Activated naive CD8-positive, alpha-beta T cell (primary cell): ENCODE measurements around the gene CTNND2.

Experiments
- H3K27ac Mint-ChIP-seq: one replicate; pipeline ENCODE4 v1.8.0; 2021; ENCODE audit warnings: mixed read lengths
- H3K27me3 Mint-ChIP-seq: one replicate; pipeline ENCODE4 v1.8.0; 2021; ENCODE audit warnings: mixed read lengths
- H3K36me3 Mint-ChIP-seq: one replicate; pipeline ENCODE4 v1.8.0; 2021; ENCODE audit warnings: mixed read lengths
- H3K4me1 Mint-ChIP-seq: one replicate; pipeline ENCODE4 v1.8.0; 2021; ENCODE audit warnings: low read depth, mixed read lengths
- H3K4me3 Mint-ChIP-seq: one replicate; pipeline ENCODE4 v1.8.0; 2021; ENCODE audit warnings: mild to moderate bottlenecking, mixed read lengths
- H3K9me3 Mint-ChIP-seq: one replicate; pipeline ENCODE4 v1.8.0; 2021; ENCODE audit warnings: low read depth, mixed read lengths

The CTNND2 gene

DNA sequence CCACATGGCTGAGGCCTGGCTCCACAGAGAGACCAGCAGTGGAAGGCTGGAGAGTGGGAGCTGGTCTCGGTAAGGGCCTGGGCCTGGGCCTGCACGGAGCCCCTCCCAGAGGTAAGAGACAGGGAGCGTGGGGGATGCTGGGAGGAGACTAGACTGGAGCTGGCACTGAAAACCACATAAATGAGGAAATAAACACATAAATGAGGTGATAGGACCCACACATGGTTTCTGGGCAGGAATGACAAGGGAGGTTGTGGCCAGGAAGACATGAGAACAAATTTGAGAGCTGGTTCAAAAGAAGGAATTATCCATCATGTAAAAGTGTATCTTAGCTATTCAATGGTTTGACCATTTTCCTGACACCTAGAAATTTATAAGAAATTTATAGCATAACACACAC is 691.5 kb downstream of the CTNND2 start:
- Mint-ChIP-seq H3K9me3 (no peaks in the 10 kb centered on the region), H3K4me3 (no peak overlapping the region), H3K27ac (no peak overlapping the region), H3K36me3 (no peaks in the 10 kb centered on the region), H3K27me3 (no peaks in the 10 kb centered on the region), H3K4me1 (no peaks in the 10 kb centered on the region)

DNA sequence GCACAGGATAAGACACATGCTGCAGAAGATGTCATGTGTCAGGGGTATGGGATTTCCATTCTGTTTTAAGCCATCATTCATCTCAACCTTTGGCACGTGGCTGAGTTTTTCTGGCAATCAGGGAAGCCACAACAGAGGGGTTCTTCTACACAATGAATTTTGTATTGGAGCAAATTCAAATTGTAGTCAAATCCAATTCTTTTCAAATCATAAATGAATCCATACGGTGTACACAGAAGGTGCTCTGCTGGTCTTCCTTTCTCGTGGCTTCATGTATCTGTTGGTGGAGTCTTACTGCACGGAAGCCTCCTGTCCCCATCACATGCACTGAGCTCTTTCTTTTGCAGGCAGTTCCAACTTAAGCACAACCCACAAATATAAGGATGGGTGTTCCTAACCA is 706.5 kb downstream of the CTNND2 start:
- H3K36me3 Mint-ChIP-seq, result no peaks in the 10 kb centered on the region
- no peak overlapping the region for H3K4me3 Mint-ChIP-seq
- H3K9me3 Mint-ChIP-seq, result no peaks in the 10 kb centered on the region
- no peak overlapping the region for H3K27ac Mint-ChIP-seq
- no peaks in the 10 kb centered on the region for H3K4me1 Mint-ChIP-seq
- peaks cover 2% of the 10 kb centered on the region for H3K27me3 Mint-ChIP-seq

DNA sequence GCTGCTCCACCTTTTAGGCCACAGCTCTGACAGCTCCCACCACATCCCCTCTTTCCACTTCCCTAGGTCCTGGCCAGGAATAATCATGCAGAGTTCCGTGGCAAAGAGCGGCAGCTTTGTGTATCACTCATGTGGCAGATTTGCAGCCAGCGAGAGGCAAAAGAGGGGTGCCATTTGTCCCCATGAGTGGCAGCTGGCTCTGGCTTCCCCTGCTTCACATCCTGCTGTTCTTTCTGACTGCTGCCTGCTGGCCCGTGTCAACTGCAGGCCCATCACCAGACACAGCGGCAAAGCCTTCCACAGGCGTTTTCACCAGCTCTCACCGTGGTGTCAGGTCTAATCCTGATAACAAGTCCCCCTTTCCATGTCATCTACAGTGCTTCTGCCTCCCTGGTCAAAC is 712.6 kb downstream of the CTNND2 start:
- no peaks in the 10 kb centered on the region for H3K36me3 Mint-ChIP-seq
- H3K4me1 Mint-ChIP-seq, result no peaks in the 10 kb centered on the region
- H3K4me3 Mint-ChIP-seq, result no peak overlapping the region
- peaks cover 2% of the 10 kb centered on the region for H3K27me3 Mint-ChIP-seq
- no peaks in the 10 kb centered on the region for H3K9me3 Mint-ChIP-seq
- H3K27ac Mint-ChIP-seq, result no peak overlapping the region

DNA sequence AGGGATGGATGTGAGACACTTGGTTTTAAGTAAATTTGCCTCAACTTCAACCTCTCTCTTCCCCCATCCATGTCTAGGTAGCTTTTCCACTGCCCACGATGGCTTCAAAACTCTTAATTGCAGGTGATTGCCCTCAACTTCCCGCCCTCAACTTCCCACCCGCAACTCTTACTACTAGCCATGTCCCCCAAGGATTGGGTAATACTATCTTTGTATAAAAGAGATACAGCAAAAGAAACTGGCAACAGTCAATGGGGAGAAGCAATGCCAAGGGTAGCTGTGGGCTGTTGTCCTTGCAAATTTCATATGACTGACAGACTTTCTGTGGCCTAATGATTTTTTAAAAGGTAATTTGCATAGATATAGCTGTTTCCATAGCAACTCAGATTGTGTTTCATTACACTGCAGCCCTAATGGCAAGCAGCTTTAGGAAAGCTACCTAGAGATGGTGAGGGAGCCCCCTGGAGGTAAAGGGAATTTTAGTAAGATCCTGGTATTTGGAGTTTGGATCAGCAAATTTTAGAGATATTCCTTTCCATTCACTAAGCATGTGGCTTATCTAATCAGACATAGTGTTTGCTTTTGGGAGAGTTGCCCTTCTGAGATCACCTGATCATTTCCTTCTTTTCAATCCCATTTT is 721.7 kb downstream of the CTNND2 start:
- H3K27me3 Mint-ChIP-seq, result peaks cover 3% of the 10 kb centered on the region
- no peak overlapping the region for H3K27ac Mint-ChIP-seq
- no peaks in the 10 kb centered on the region for H3K4me1 Mint-ChIP-seq
- H3K36me3 Mint-ChIP-seq, result no peaks in the 10 kb centered on the region
- H3K9me3 Mint-ChIP-seq, result no peaks in the 10 kb centered on the region
- no peak overlapping the region for H3K4me3 Mint-ChIP-seq

- Mint-ChIP-seq H3K27me3 (peaks cover 3% of the 10 kb centered on the region), H3K27ac (no peak overlapping the region)
These were observed 722.3 kb downstream of the CTNND2 start for GRCh38 chr5:11181940-11182339.

GRCh38 chr5:11180890-11181289 is 723.4 kb downstream of the CTNND2 start:
- Mint-ChIP-seq H3K27me3 (peaks cover 6% of the 10 kb centered on the region), H3K4me1 (no peaks in the 10 kb centered on the region), H3K36me3 (no peaks in the 10 kb centered on the region), H3K9me3 (no peaks in the 10 kb centered on the region), H3K4me3 (no peak overlapping the region), H3K27ac (no peak overlapping the region)

More at GRCh38 chr5:11181940-11182339, 722.3 kb downstream of the CTNND2 start:
- Mint-ChIP-seq H3K4me1 (no peaks in the 10 kb centered on the region), H3K36me3 (no peaks in the 10 kb centered on the region), H3K9me3 (no peaks in the 10 kb centered on the region), H3K4me3 (no peak overlapping the region)

- no peak overlapping the region for H3K4me3 Mint-ChIP-seq
- H3K4me1 Mint-ChIP-seq, result no peaks in the 10 kb centered on the region
- H3K27ac Mint-ChIP-seq, result peak overlapping the region; percentile 22
- peaks cover 6% of the 10 kb centered on the region for H3K27me3 Mint-ChIP-seq
- no peaks in the 10 kb centered on the region for H3K9me3 Mint-ChIP-seq
- no peaks in the 10 kb centered on the region for H3K36me3 Mint-ChIP-seq
These were observed 726.1 kb downstream of the CTNND2 start for GRCh38 chr5:11177999-11178711.

DNA sequence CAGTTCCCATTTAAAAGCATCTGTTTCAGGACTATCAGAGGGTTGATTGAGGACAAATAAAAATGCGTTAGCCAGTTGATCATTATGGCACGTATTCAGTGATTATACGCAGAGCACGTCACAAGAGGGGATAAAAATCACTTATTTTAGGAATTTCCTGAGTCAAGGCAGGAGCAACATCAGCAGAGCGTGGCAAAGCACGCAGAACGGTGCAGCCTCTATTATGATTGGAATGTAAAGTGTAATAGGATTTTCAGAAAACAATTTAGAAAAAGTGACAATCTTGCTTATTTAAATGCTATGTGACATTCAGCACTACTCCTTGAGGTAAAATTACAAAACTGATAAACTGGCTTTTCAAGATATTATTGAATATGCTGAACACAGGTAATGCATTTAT is 729.7 kb downstream of the CTNND2 start:
- Mint-ChIP-seq H3K9me3 (no peaks in the 10 kb centered on the region), H3K27me3 (peaks cover 7% of the 10 kb centered on the region), H3K27ac (no peak overlapping the region), H3K4me3 (no peak overlapping the region), H3K36me3 (no peaks in the 10 kb centered on the region), H3K4me1 (peaks cover 5% of the 10 kb centered on the region)

DNA sequence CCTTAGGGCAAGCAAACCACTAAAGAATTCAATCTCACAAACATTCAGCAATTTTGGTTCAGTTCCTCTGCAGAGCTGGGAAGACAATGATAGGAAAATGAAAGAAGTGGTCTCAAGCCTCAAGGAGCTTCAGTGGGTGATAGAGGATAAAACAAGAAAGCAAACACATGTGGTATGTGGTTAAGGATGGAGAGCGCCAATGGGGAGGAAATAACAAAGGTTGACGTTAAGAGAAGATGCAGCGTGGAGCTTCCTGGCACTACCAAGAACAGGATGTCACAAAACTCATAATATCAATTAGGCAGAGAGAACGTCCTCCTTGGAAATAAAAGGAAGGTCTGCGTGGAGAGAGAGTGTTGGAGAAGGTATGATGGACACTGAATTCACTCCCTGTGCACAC is 731.8 kb downstream of the CTNND2 start:
- Mint-ChIP-seq H3K4me1 (peaks cover 5% of the 10 kb centered on the region), H3K9me3 (no peaks in the 10 kb centered on the region), H3K27me3 (peaks cover 7% of the 10 kb centered on the region), H3K27ac (no peak overlapping the region), H3K4me3 (no peak overlapping the region), H3K36me3 (no peaks in the 10 kb centered on the region)

DNA sequence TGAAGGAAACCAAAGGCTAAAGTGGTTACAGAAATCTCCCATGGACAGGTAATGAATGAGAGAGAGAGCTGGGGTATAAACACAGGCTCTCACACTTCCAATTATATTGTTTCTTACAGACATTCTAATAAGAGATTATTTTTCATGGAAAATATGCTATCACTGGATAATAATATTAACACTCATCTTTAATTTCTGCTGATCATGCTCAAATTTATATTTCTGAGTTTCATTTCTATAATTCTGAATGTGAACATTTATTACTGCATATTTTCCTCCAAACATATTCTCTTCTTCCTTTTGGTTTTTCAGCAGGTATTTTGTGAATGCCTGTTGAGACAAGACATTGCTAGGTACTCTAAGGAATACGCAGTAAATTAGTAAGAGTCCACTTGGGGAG is 733.0 kb downstream of the CTNND2 start:
- no peaks in the 10 kb centered on the region for H3K9me3 Mint-ChIP-seq
- H3K4me1 Mint-ChIP-seq, result peaks cover 5% of the 10 kb centered on the region
- H3K4me3 Mint-ChIP-seq, result no peak overlapping the region
- peaks cover 4% of the 10 kb centered on the region for H3K27me3 Mint-ChIP-seq
- no peaks in the 10 kb centered on the region for H3K36me3 Mint-ChIP-seq
- no peak overlapping the region for H3K27ac Mint-ChIP-seq

DNA sequence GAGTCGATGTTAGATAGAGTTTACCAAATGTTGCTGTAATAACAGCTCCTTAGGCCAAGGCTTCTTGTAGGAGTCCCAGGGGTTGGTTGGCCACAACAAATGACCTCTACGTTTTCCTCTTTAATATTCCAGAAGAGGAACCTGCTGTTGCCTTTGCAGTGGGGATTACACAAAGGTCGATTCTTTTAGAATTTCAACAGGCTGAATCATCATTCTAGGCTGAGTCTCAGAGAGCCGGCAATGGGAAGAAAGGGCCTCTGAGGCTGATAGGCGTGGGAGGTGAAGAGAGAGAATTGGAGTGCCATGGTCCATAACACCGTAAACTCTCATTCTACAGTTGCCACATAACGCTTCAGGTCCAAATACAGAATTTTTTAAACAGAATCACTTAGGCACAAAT is 737.3 kb downstream of the CTNND2 start:
- Mint-ChIP-seq H3K4me3 (no peak overlapping the region), H3K27ac (no peak overlapping the region), H3K27me3 (no peaks in the 10 kb centered on the region), H3K36me3 (no peaks in the 10 kb centered on the region), H3K9me3 (no peaks in the 10 kb centered on the region), H3K4me1 (no peaks in the 10 kb centered on the region)

- H3K27ac Mint-ChIP-seq, result no peak overlapping the region
- no peak overlapping the region for H3K4me3 Mint-ChIP-seq
- no peaks in the 10 kb centered on the region for H3K36me3 Mint-ChIP-seq
- H3K9me3 Mint-ChIP-seq, result no peaks in the 10 kb centered on the region
- no peaks in the 10 kb centered on the region for H3K4me1 Mint-ChIP-seq
- H3K27me3 Mint-ChIP-seq, result peaks cover 2% of the 10 kb centered on the region
These were observed 739.5 kb downstream of the CTNND2 start for GRCh38 chr5:11164531-11165294.

- H3K9me3 Mint-ChIP-seq, result no peaks in the 10 kb centered on the region
- no peaks in the 10 kb centered on the region for H3K4me1 Mint-ChIP-seq
- no peak overlapping the region for H3K27ac Mint-ChIP-seq
- no peak overlapping the region for H3K4me3 Mint-ChIP-seq
- peaks cover 2% of the 10 kb centered on the region for H3K27me3 Mint-ChIP-seq
- no peaks in the 10 kb centered on the region for H3K36me3 Mint-ChIP-seq
These were observed 747.1 kb downstream of the CTNND2 start for GRCh38 chr5:11157132-11157531.

- no peaks in the 10 kb centered on the region for H3K4me1 Mint-ChIP-seq
- no peak overlapping the region for H3K27ac Mint-ChIP-seq
- H3K9me3 Mint-ChIP-seq, result no peaks in the 10 kb centered on the region
- no peaks in the 10 kb centered on the region for H3K36me3 Mint-ChIP-seq
- no peak overlapping the region for H3K4me3 Mint-ChIP-seq
- no peaks in the 10 kb centered on the region for H3K27me3 Mint-ChIP-seq
These were observed 750.4 kb downstream of the CTNND2 start for GRCh38 chr5:11153670-11154382.

GRCh38 chr5:11152368-11152767 is 751.9 kb downstream of the CTNND2 start:
- Mint-ChIP-seq H3K27me3 (no peaks in the 10 kb centered on the region), H3K9me3 (no peaks in the 10 kb centered on the region), H3K4me1 (no peaks in the 10 kb centered on the region), H3K4me3 (no peak overlapping the region), H3K27ac (no peak overlapping the region), H3K36me3 (no peaks in the 10 kb centered on the region)
